ENCODE results near the gene EFCAB9.

EFCAB9 gene

GRCh38 chr5:172234031-172234430 is 40.1 kb downstream of the EFCAB9 start:
- no peak for TF ChIP-seq CTCF (IDR thresholded peaks at IDR 0.05)
- Histone ChIP-seq H3K36me3 (peaks cover 5% of the 10 kb centered on the region), H3K9me3 (no peaks in the 10 kb centered on the region), H3K4me3 (ENCODE audit: low read depth in 1 of 2, low read length in 1 of 2) (no peak overlapping the region), H3K27me3 (no peaks in the 10 kb centered on the region), H3K27ac (no peak overlapping the region), H3K4me1 (ENCODE audit: control insufficient read depth in 1 of 2, insufficient read depth in 1 of 2, low read depth in 1 of 2, low read length in 1 of 2) (peaks cover 3 to 8% of the 10 kb centered on the region in 2 experiments)

- no peak for TF ChIP-seq CTCF (IDR thresholded peaks at IDR 0.05)
- Histone ChIP-seq H3K36me3 (peaks cover 5% of the 10 kb centered on the region), H3K27me3 (no peaks in the 10 kb centered on the region), H3K4me1 (ENCODE audit: control insufficient read depth in 1 of 2, insufficient read depth in 1 of 2, low read depth in 1 of 2, low read length in 1 of 2) (peaks cover 3 to 8% of the 10 kb centered on the region in 2 experiments), H3K27ac (peak overlapping the region; percentile 23), H3K9me3 (no peaks in the 10 kb centered on the region), H3K4me3 (ENCODE audit: low read depth in 1 of 2, low read length in 1 of 2) (no peak overlapping the region)
Measured at GRCh38 chr5:172235132-172235780, 41.3 kb downstream of the EFCAB9 start.

GRCh38 chr5:172235827-172236736 is 42.1 kb downstream of the EFCAB9 start:
- no peak overlapping the region for H3K4me3 ChIP-seq (ENCODE audit: low read depth in 1 of 2, low read length in 1 of 2)
- no peaks in the 10 kb centered on the region for H3K27me3 ChIP-seq
- peaks cover 5% of the 10 kb centered on the region for H3K36me3 ChIP-seq
- TF ChIP-seq CTCF (IDR thresholded peaks at IDR 0.05), result no peak
- no peak overlapping the region for H3K27ac ChIP-seq
- no peaks in the 10 kb centered on the region for H3K9me3 ChIP-seq
- peaks cover 3 to 8% of the 10 kb centered on the region in 2 experiments for H3K4me1 ChIP-seq (ENCODE audit: control insufficient read depth in 1 of 2, insufficient read depth in 1 of 2, low read depth in 1 of 2, low read length in 1 of 2)

GRCh38 chr5:172238334-172238733 is 44.4 kb downstream of the EFCAB9 start:
- Histone ChIP-seq H3K4me3 (ENCODE audit: low read depth in 1 of 2, low read length in 1 of 2) (no peak overlapping the region), H3K9me3 (no peaks in the 10 kb centered on the region), H3K4me1 (ENCODE audit: control insufficient read depth in 1 of 2, insufficient read depth in 1 of 2, low read depth in 1 of 2, low read length in 1 of 2) (peaks cover 3 to 8% of the 10 kb centered on the region in 2 experiments), H3K27me3 (no peaks in the 10 kb centered on the region), H3K27ac (no peak overlapping the region), H3K36me3 (no peaks in the 10 kb centered on the region)
- no peak for TF ChIP-seq CTCF (IDR thresholded peaks at IDR 0.05)

- no peak overlapping the region for H3K4me3 ChIP-seq (ENCODE audit: low read depth in 1 of 2, low read length in 1 of 2)
- no peaks in the 10 kb centered on the region for H3K36me3 ChIP-seq
- no peak overlapping the region for H3K27ac ChIP-seq
- no peaks in the 10 kb centered on the region for H3K4me1 ChIP-seq (ENCODE audit: control insufficient read depth in 1 of 2, insufficient read depth in 1 of 2, low read depth in 1 of 2, low read length in 1 of 2)
- H3K9me3 ChIP-seq, result no peaks in the 10 kb centered on the region
- no peak for TF ChIP-seq CTCF (IDR thresholded peaks at IDR 0.05)
- no peaks in the 10 kb centered on the region for H3K27me3 ChIP-seq
Measured at GRCh38 chr5:172243302-172243701, 49.3 kb downstream of the EFCAB9 start.

All from neutrophil (primary cell).